Erythroblast (primary cell): ENCODE measurements around the gene ZFP91.
A peak's percentile ranks its signal among the peaks of the same experiment; 100 is the strongest.

Experiments
- DNase-seq, 2 experiments: peaks; one replicate each; lab custom pipeline; 2025; lab: John Stamatoyannopoulos, UW
- GATA1 ChIP-seq: IDR thresholded peaks from 2 replicates; pipeline ENCODE4 v1.6.1; 2011; ENCODE audit warnings: low read depth, mild to moderate bottlenecking, control low read depth, low read length, moderate library complexity
- POLR2A ChIP-seq: IDR thresholded peaks from 2 replicates; pipeline ENCODE4 v1.6.1; 2011; ENCODE audit warnings: mild to moderate bottlenecking, low read length

ZFP91 gene

DNA sequence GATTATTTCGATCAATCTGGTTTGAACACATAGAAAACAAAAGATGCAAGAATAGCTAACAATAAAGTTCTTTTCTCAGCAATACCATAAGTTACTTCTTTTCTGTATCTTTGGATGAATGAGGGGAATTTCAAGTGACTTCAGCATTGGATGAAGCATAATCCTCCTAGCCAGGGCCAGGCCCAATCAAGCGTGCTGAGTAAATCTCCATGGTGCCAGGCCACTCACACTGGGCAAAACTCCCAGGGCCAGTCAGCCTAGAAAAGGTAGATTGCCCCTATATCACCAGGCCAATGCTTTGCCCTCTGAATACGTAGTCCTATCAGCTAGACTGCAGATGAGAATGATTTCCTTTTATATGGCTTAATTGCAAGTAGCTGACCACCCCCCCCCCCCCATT is 49.6 kb downstream of the ZFP91 start:
- TF ChIP-seq GATA1 (no peak), POLR2A (no peak)
- peak in 1 of 2 experiments; percentile 13 for DNase-seq

DNA sequence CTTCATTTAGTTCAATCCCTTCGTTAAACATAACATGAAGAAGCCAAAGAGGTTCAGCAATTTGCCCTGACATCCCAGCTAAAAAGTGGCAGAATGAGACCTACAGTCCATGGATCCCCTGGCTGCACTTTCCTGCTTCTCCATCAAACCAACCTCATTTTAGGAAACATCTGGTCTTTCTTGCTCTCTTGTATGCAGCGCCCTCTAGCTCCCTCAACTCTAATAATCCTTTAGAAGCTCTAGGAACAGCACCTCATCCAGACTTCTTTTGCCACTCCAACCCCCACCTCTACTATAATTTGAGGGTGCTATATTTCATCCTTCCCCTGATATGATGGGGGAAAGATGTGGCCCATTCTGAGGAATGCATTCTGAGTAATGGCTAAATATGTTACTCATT is 51.0 kb downstream of the ZFP91 start:
- TF ChIP-seq GATA1, result no peak
- no peak for TF ChIP-seq POLR2A
- DNase-seq, result peak; percentile 42 to 67

DNA sequence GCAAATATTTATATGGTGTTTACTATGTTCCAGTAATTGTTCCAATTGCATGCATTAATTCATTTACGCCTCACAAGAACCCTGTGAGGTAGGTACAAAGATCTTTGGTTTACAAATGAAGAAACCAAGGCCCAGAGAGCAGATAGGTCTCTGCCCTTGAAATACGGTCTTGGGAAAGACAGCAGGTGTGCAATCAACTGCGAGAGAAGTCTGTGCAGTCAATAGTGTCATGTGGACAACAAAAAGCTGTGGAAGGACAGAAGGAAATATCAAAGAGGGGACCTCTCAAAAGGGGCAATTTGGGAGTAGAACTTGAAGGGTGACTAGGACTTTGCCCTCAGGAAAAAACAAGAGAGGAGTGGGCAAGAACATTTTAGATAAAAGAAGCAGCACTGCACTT is 52.5 kb downstream of the ZFP91 start:
- no peak for DNase-seq

DNA sequence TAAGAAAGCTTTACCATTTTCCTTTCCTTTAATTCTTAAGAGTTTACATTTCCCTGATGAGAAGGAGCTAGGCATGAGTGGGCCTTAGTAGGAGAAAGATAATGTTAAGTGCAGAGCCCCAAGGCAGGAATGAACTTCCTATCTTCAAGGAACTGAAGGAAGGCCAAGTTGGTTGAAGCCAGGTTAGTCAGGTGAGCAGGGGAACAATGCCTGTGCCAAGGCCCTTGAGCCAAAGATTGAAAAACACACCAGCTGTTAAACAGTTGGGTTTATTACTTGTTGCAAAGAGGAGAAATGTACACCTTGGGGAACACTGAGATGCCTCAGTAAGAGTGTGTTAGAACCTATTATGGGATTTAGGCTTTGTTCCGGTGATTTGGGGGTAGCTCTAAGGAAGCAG is 53.6 kb downstream of the ZFP91 start:
- no peak for DNase-seq
- TF ChIP-seq GATA1 (no peak), POLR2A (no peak)

More for the DNA sequence above, 52.5 kb downstream of the ZFP91 start:
- TF ChIP-seq POLR2A (no peak), GATA1 (no peak)

DNA sequence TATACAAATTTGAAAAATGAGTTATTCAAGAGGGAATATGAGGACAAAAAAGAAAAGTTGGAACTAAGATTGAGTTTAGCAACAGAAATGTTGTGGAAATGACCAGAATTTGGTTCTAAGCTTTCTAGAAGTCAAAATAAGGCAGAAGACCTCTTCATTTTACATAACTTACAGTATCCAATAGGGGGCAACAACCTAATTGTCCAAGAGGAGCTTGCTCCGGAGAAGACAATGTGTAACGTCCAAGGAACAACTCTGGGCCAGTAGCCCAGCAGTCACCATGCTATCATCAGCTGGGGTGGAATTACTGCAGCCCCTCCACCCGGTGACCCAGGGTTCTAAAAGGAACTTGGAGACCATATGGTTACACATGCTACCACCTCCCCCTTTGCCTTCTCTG is 57.7 kb downstream of the ZFP91 start:
- no peak for DNase-seq
- TF ChIP-seq GATA1, result no peak

DNA sequence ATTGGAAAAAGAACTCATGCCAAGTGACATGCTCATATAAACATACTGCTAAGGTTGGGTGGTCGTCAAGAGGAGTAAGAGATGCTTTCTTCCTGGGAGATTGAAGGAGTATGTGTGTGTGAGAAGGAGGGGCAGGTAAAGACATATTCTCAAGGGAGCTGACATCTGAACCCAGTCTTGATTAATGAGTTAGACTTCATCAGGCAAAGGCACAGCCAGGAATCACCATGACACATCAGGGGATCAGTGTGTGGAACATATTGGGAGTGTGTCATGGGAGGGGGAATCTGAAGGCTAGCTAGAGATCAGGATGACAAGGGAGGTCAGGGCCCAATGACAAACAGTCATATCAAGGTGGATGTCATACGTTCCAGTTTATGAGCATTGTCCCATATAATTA is 58.5 kb downstream of the ZFP91 start:
- TF ChIP-seq GATA1, result no peak
- no peak for TF ChIP-seq POLR2A
- no peak for DNase-seq

DNA sequence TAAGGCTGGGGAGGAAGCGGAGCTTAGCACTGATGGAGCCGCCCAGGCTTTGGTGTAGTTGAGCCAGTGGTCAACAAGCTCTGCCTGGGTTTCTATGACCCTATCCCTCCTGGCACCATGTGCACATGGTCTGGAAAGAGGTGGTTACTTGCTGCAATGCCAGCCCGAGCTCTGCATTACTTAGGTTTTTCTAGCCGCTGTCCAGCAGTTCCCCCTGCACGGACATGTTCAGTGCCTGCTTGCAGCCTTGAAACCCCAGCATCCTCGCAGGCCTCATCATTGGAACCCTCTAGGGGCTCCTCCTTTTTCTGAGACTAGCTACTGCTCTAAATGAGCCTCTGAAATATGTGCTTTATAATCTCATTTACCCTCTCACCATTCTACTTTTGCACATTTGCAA is 60.2 kb downstream of the ZFP91 start:
- no peak for TF ChIP-seq POLR2A
- TF ChIP-seq GATA1, result no peak
- DNase-seq, result no peak

DNA sequence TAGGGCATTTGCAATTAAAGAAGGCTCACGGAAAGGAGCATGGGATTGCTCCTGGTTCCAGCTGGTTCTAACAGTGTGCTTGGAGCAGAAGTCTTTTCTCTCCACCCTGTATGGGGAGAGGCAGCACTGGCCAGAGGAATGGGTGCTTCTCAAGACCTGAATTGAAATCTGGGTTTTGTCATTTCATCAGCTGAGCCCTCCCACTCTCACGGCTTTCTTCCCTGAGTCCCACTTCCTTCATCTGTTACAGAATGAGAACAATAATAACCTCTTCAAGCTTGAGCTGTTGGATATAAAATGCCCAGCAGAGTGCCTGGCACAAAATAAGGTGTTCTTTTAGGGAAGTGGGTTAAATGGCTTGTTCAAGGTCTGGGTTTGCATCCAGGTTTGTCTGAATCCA is 60.8 kb downstream of the ZFP91 start:
- no peak for TF ChIP-seq POLR2A
- TF ChIP-seq GATA1, result no peak
- DNase-seq, result no peak

DNA sequence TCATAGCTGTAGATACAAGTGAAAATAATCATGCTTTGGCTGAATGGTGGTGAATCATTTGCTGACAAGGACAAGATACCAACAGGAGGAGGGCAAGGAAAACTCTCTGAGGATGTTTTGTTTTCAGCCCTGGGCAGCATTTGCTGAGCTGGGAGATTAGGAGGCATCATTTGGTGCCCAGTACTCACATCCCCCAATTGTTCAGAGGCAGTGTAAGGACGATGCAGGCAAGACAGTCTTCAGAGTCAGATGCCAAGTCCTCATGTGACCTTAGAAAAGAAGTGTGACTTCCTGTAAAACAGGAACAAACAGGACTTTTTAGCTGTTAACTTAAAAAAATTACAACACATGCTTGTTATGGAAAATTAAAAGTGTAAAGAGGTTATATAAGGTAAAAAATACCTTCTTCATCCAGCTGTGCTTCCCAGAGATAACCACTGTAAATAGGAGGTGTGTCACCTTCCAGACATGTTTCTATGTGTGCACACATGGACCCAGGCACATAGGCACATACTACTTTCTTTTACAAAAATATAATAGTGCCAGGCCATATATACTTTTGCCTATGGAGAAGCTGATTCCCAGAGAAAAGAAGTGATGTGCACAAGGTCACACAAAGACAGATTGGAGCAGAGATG is 61.6 kb downstream of the ZFP91 start:
- DNase-seq, result no peak
- TF ChIP-seq GATA1, result no peak
- TF ChIP-seq POLR2A, result no peak

DNA sequence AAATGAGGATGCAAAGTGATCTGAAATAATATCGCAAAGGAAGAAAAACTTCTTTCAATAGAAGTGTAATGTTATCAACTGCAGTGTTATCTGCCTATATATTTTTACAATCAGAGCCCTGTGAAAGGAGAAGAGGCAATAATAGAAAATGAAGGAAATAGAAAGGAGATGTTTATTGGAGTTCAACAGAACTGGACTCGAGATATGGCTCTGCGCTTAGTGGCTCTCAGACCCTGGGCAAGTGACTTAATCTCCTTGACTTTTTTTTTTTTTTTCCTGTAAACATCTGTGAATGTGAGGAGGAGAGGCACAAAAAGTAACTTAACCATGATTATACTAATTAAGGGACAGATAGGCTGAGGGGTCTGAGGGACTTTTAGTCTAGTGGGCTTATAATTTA is 62.5 kb downstream of the ZFP91 start:
- no peak for DNase-seq
- TF ChIP-seq POLR2A (no peak), GATA1 (no peak)

DNA sequence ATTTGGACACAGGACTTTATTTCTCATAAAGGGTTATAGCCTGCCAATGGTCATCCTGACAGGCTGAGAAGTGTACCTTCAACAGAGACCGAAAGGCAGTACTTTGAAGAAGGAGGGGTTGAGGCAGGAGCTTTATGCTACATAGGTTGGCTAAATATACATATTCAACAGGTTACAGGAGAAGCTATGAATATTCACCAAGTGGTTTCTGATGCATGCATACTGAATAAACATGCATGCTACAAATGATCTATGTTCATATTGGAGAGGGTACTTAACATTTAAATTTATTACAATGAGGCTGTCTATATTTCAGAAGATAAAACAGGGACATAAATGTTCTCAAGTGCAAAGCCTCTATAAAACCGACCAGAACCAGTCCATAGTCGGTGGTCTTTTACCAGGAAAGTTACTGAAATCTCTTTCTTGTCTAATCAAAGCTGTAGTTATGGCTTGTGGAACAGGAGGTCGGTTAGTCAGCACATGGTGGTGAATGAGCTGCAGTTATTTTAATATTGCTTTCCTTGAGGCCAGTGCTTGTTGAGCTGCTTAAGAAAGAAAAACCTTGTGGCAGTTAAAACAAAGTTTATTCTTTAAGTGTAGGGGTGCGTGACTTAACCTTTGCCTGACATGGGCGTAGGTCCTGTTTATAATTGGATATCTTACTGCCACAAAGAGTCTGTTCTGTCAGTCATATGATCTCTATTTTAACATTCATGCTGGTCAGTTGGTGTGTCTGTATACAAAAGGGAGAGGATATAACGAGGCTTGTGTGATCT is 63.1 kb downstream of the ZFP91 start:
- TF ChIP-seq POLR2A, result no peak
- TF ChIP-seq GATA1, result no peak
- DNase-seq, result no peak

DNA sequence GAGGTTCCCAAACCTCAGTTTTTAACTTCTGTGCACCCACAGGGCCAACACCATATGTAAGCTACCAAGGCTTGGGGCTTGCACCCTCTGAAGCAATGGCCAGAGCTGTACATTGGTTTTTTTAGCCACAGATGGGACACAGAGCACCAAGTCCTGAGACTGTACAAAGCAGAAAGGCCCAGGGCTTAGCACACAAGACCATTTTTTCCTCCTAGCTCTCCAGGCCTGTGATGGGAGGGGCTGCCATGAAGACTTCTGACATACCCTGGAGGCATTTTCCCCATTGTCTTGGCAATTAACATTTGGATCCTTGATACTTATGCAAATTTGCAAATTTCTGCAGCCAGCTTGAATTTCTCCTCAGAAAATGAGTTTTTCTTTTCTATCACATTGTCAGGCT is 67.0 kb downstream of the ZFP91 start:
- no peak for DNase-seq
- no peak for TF ChIP-seq POLR2A
- TF ChIP-seq GATA1, result no peak

DNA sequence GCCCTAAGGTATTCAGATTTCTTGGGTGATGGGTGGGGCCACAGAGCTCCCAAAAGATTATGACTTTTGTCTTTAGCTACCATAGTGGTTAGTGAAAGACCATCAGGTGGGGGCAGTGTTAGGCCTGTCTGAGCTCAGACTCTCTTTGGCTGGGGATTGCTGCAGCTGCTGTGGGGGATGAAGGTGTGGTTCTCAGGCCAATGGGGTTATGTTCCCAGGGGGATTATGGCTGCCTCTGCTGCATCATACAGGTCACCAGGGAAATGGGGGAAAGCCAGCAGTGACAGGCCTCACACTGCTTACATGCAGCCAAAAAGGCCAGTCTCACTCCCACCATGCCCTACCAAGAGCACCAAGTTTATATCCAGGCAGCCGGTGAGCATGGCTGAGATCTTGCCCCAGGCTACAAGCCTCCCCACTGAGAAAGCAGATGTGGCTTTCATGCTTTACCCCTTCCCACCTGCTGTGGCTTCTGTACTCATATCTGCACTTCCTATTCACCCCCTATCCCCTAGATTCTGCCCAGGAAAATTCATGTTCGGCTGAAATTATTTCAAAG is 68.4 kb downstream of the ZFP91 start:
- TF ChIP-seq POLR2A (no peak), GATA1 (no peak)

DNA sequence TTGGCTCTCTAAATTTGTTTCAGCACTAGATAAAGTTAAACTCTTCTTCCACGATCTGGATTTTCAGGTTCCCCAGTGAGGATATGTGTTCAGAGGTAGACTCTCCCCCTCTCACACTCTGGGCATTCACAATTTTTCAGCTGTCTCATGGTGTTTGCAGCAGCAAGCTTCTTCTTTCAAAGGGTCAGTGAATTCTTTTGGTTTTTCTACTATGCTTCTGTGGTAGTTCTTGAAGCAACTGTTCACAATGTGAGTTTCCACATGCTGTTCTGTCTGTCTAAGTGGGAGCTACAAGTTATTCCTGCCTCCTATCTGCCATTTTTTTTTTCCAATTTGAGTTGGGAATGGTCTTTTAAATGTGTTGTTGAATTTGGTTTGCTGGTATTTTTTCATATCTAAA is 69.0 kb downstream of the ZFP91 start:
- TF ChIP-seq GATA1 (no peak), POLR2A (no peak)
- DNase-seq, result no peak

More for the DNA sequence above, 68.4 kb downstream of the ZFP91 start:
- DNase-seq, result no peak
